OCI-LY7 (cell line): ENCODE data around the gene OR5H2.
A peak's percentile ranks its signal among the peaks of the same experiment; 100 is the strongest.

Experiments used
- EZH2phosphoT487 ChIP-seq: fragments of 200-600 bp; sonication (generic); IDR thresholded peaks from 2 replicates; pipeline ENCODE4 v1.6.1; 2018; ENCODE audit warnings: low read depth, borderline replicate concordance, mild to moderate bottlenecking, mixed run types, antibody characterized with exemption, low read length, moderate library complexity, mixed read lengths
- TF ChIP-seq, protein P1 (sequence below): fragments of 200-600 bp; sonication (generic); conservative IDR thresholded peaks from 2 replicates; pipeline ENCODE4 v1.5.1; 2014; ENCODE audit warnings: mild to moderate bottlenecking, antibody characterized with exemption, low read length, moderate library complexity, mixed read lengths

DNA sequence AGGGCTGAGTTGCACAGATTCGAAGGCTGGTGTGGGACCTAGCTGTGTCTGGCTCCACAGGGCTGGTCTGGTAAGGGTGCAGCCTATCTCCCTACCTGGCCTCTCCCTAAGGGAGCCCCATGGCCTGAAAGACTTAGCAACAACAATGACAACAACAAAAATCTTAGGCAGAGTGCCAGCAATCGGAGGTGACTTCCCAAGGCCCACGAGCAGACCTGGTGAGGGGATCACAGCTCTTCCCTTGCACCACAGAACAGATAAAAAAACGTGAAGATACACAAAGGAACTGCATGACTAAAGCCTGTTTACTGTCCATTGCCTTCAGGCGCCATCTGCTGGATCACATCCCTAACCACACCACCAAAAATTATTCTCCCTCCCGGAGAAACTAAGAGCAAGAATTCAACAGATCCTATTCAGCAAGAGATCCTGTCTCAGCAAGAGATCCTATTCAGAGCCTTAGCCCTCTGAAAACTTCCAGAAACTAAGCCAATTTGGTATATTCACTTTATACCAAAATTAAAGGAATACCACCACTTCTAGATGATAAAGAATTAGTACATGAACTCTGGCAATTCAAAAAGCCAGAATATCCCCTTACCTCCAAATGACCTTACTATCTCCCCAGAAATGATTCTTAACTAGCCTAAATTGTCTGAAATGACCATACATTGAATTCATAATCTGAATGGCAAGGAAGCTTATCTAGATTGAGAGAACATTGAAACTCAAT is 47.3 kb downstream of the OR5H2 start:
- TF ChIP-seq, protein P1, sequence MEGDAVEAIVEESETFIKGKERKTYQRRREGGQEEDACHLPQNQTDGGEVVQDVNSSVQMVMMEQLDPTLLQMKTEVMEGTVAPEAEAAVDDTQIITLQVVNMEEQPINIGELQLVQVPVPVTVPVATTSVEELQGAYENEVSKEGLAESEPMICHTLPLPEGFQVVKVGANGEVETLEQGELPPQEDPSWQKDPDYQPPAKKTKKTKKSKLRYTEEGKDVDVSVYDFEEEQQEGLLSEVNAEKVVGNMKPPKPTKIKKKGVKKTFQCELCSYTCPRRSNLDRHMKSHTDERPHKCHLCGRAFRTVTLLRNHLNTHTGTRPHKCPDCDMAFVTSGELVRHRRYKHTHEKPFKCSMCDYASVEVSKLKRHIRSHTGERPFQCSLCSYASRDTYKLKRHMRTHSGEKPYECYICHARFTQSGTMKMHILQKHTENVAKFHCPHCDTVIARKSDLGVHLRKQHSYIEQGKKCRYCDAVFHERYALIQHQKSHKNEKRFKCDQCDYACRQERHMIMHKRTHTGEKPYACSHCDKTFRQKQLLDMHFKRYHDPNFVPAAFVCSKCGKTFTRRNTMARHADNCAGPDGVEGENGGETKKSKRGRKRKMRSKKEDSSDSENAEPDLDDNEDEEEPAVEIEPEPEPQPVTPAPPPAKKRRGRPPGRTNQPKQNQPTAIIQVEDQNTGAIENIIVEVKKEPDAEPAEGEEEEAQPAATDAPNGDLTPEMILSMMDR: peak; percentile 90
- no peak for TF ChIP-seq EZH2phosphoT487
